Hippocampal formation (tissue), 2 donors: ENCODE results near the gene MBD3L2B.

ENCODE experiments used
- DNase-seq, 2 donors: peaks; one replicate each; lab custom pipeline; 2025; lab: John Stamatoyannopoulos, UW

Gene MBD3L2B

GRCh38 chr19:7010722-7011593, 10.3 kb downstream of the MBD3L2B start:
- DNase-seq: no peak

- no peak for DNase-seq
Measured at GRCh38 chr19:7007859-7008258, 13.4 kb downstream of the MBD3L2B start.

GRCh38 chr19:7006135-7006704, 15.0 kb downstream of the MBD3L2B start:
- no peak for DNase-seq

GRCh38 chr19:7004313-7004931, 16.8 kb downstream of the MBD3L2B start:
- no peak for DNase-seq

GRCh38 chr19:7000816-7001215, 20.4 kb downstream of the MBD3L2B start:
- no peak for DNase-seq

- DNase-seq: peak in 1 of 2 donors; percentile 8
Measured at GRCh38 chr19:7000333-7000732, 20.9 kb downstream of the MBD3L2B start.

GRCh38 chr19:6999933-7000332, 21.3 kb downstream of the MBD3L2B start:
- DNase-seq: no peak

GRCh38 chr19:6997679-6998445, 23.4 kb downstream of the MBD3L2B start:
- no peak for DNase-seq

GRCh38 chr19:6996810-6997209, 24.4 kb downstream of the MBD3L2B start:
- no peak for DNase-seq

GRCh38 chr19:6995054-6995453, 26.2 kb downstream of the MBD3L2B start:
- DNase-seq: no peak

GRCh38 chr19:6988257-6988656, 33.0 kb downstream of the MBD3L2B start:
- no peak for DNase-seq

- DNase-seq: no peak
Measured at GRCh38 chr19:6987850-6988249, 33.4 kb downstream of the MBD3L2B start.

GRCh38 chr19:6983448-6983847, 37.8 kb downstream of the MBD3L2B start:
- DNase-seq: no peak

GRCh38 chr19:6979399-6979798, 41.8 kb downstream of the MBD3L2B start:
- no peak for DNase-seq

GRCh38 chr19:6976197-6976596, 45.0 kb downstream of the MBD3L2B start:
- no peak for DNase-seq

- DNase-seq: no peak
Measured at GRCh38 chr19:6971366-6971765, 49.9 kb downstream of the MBD3L2B start.

- no peak for DNase-seq
Measured at GRCh38 chr19:6970443-6970842, 50.8 kb downstream of the MBD3L2B start.

- DNase-seq: no peak
Measured at GRCh38 chr19:6970021-6970420, 51.2 kb downstream of the MBD3L2B start.

GRCh38 chr19:6969490-6969889, 51.7 kb downstream of the MBD3L2B start:
- no peak for DNase-seq
